Immature natural killer cell (primary cell): ENCODE data around the gene FBN2. TPM values are rescaled to one million over a fixed set of nuclear protein-coding genes. Genes with fewer than 3 reads are reported as not detected.

Source experiments
- DNase-seq, 3 donors: peaks; one replicate each; pipeline ENCODE4 v3.0.0; 2022; ENCODE audit warnings: mixed read lengths in 1 of 3
- H3K27ac Mint-ChIP-seq, 6 donors: one replicate each; pipeline ENCODE4 v1.8.0; 2020; ENCODE audit warnings: mixed read lengths in 6 of 6, mild to moderate bottlenecking in 5 of 6, inconsistent platforms in 4 of 6, moderate library complexity in 3 of 6
- H3K27me3 Mint-ChIP-seq, 3 donors: one replicate each; pipeline ENCODE4 v1.8.0; 2020 to 2021; ENCODE audit warnings: low read depth in 3 of 3, mild to moderate bottlenecking in 3 of 3, mixed read lengths in 3 of 3, moderate library complexity in 3 of 3, inconsistent platforms in 1 of 3
- H3K36me3 Mint-ChIP-seq, 3 donors: one replicate each; pipeline ENCODE4 v1.8.0; 2020; ENCODE audit warnings: mixed read lengths in 3 of 3, inconsistent platforms in 2 of 3, mild to moderate bottlenecking in 2 of 3
- H3K4me1 Mint-ChIP-seq, 2 donors: one replicate each; pipeline ENCODE4 v1.8.0; 2020; ENCODE audit warnings: inconsistent platforms in 2 of 2, mild to moderate bottlenecking in 2 of 2, mixed read lengths in 2 of 2, moderate library complexity in 1 of 2
- H3K4me3 Mint-ChIP-seq, 5 donors: one replicate each; pipeline ENCODE4 v1.8.0; 2020; ENCODE audit warnings: mild to moderate bottlenecking in 5 of 5, mixed read lengths in 5 of 5, inconsistent platforms in 3 of 5, moderate library complexity in 3 of 5
- H3K9me3 Mint-ChIP-seq, 6 donors: one replicate each; pipeline ENCODE4 v1.8.0; 2020; ENCODE audit warnings: mild to moderate bottlenecking in 6 of 6, mixed read lengths in 6 of 6, inconsistent platforms in 4 of 6, moderate library complexity in 3 of 6
- polyA plus RNA-seq, 3 donors: library from polyadenylated mRNA; unstranded; fragments of 300-500 nt; fragmentation: Illumina TruSeq; gene quantifications; one replicate each; pipeline ENCODE4 v1.2.3, GENCODE V29; 2021

FBN2 gene
- polyA plus RNA-seq, 3 donors from 2014 or later = not detected

DNA sequence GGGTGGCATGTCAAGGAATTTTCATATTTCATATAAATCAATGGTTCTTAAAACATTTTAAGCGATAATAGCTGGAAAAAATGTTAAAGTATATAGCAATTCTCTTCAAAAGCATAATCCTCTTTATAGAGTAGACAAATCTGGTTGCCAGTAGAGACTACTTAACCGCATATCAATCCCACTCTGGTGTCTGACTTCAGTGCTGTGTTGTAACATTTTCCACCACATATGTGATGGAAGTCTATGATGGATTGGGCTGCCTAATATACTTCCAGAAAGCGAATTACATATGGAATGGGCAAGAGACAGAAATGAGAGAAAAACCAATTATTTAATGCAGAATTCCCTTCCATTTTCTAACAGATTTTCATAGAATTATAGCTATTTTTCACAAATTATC is 54.3 kb downstream of the FBN2 start:
- peaks cover 0 to 1% (median 0%) of the 10 kb centered on the region in 3 donors for H3K27me3 Mint-ChIP-seq
- H3K9me3 Mint-ChIP-seq = peaks cover 0 to 15% (median 4%) of the 10 kb centered on the region in 6 donors
- no peak overlapping the region for H3K4me3 Mint-ChIP-seq
- no peak for DNase-seq
- no peaks in the 10 kb centered on the region for H3K4me1 Mint-ChIP-seq
- H3K36me3 Mint-ChIP-seq = no peaks in the 10 kb centered on the region
- H3K27ac Mint-ChIP-seq = no peak overlapping the region

DNA sequence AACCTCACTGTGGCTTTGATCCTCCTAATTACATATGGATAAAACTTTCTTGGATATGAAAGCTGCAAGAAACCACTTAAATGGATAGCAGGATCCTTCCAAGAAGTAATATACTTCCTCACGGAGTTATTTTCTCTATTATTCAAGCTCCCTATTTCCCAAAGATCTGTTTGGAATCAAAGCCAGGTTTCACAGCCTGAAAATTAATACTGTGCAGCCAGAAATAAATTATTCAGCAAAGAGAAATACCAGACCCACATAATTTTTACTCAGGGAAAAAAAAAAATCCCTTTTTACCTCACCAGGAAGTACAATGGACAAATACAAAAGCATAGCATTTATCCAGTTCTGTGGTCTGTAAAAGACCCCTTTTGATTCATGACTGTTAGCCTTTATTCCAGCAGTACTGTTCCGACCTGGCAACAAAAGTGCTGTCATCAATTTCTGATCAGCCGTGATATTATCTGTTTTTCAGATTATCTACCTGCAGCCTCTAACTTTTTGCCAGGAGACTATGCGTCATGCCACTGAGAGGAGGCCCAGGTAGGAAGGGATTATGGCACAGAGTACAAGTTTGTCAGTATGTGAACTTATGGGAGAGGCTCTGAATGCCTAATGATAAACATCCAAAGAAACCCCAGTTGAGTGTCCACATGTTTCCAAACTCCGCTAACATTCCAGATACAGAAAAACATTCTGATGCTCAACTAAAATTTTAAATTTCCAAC is 57.0 kb downstream of the FBN2 start:
- no peak overlapping the region for H3K4me3 Mint-ChIP-seq
- no peaks in the 10 kb centered on the region for H3K36me3 Mint-ChIP-seq
- peaks cover 0 to 3% (median 1%) of the 10 kb centered on the region in 3 donors for H3K27me3 Mint-ChIP-seq
- no peak for DNase-seq
- no peaks in the 10 kb centered on the region for H3K4me1 Mint-ChIP-seq
- H3K27ac Mint-ChIP-seq = no peak overlapping the region
- peaks cover 1 to 11% (median 4%) of the 10 kb centered on the region in 6 donors for H3K9me3 Mint-ChIP-seq

DNA sequence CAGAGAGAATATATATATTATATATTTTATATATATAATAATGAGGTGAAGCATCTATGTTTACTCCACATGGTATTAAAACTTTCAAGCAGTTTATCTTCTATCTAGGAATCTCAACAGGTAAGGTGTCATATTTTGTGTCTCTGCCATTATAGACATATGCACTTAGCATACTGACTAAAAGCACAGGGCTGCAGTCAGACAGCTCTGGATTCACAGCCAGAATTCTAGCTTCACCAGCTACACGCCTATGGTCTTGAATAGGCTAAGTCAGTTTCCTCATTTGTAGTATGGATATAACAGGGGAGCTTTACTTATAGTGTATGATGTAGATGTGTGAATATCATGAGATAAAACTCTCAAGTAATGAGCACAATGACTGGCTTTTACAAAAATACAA is 57.9 kb downstream of the FBN2 start:
- H3K9me3 Mint-ChIP-seq = peaks cover 0 to 11% (median 4%) of the 10 kb centered on the region in 6 donors
- H3K27me3 Mint-ChIP-seq = peaks cover 0 to 3% (median 1%) of the 10 kb centered on the region in 3 donors
- H3K4me1 Mint-ChIP-seq = no peaks in the 10 kb centered on the region
- no peak for DNase-seq
- no peak overlapping the region for H3K27ac Mint-ChIP-seq
- no peak overlapping the region for H3K4me3 Mint-ChIP-seq
- H3K36me3 Mint-ChIP-seq = no peaks in the 10 kb centered on the region

DNA sequence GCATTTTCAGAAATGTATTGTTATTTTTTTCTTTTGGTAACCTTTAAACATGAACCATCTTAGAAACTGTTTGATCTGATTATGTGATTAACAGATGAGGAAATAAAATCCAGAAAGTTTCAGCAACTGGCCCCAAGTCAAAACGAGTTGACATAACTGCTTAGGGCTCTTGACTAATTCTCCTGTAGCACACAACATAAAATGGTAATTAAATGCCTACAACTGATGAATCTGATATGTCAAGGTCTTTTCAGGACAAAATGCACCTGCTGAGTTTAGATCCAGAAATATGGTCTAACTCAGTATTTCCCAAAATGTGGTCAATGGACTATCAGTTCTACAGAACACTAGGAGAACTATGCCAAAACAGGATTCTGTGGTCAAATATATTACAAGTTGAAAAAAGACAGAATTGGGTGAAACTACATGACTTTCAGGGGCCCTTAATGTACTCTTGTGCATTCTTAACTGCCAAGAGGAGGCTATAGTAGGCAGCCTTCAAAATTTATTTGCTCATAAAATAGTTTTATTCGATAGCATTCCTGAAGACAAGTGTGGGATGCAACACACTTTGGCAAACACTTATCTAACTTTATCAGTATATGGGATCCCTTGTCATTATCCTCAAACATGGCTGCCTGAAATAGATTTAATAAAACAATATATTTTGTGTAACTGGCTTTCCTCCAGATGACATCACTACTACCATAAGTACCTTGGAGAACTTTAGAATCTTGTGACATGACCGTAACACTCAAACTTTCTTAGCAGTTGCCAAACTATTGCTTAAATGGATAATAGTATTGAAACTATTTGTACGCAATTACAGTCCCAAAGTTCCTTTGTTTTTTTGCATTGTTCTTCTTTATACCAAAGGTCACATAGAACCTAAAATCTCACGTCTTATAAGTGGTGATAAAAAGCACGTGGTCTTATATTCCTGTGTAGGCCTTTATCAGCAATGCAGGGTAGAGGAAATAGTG is 59.4 kb downstream of the FBN2 start:
- Mint-ChIP-seq H3K27ac (no peak overlapping the region), H3K9me3 (peaks cover 0 to 11% (median 7%) of the 10 kb centered on the region in 6 donors), H3K4me1 (no peaks in the 10 kb centered on the region), H3K36me3 (no peaks in the 10 kb centered on the region), H3K27me3 (peaks cover 0 to 3% (median 1%) of the 10 kb centered on the region in 3 donors), H3K4me3 (no peak overlapping the region)
- DNase-seq = no peak

DNA sequence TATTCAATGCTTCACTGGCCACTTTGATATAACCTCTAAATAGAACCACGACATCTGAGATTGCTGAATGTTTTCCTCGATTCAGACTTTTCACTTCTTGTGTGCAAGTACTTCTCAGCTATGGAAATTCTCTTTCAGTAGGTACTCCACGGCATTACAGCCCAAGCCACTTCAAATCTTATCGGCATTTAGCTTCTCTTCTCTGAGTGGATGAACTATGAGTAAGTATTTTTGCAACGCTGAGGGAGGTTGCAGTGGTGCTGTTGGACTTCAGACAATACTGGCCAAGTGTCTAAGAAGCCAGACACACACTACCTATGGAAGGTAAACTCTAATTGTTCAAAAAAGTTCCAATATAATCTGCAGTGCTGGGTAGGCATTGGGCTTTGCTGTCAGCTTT is 60.1 kb downstream of the FBN2 start:
- Mint-ChIP-seq H3K4me3 (no peak overlapping the region), H3K27me3 (peaks cover 0 to 3% (median 1%) of the 10 kb centered on the region in 3 donors)
- no peak for DNase-seq

DNA sequence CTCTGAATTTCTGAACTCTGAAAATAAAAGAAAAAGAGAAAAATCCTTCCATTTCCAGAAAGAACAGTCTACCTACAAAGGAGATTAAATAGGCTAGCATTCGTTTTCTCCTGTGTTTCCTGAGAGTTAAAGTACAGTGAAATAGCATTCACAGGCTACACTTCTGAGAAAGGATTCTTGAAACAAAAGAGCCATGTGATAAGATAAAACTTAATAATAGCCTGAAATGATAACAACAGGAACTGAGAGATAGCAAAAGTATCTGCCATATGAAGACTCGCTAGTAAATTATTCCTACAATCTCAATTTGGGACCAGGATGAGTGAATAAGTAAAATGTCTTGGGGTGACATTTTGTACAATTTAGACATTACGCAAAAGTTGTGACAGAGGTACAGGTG is 62.4 kb downstream of the FBN2 start:
- no peak for DNase-seq
- Mint-ChIP-seq H3K9me3 (peaks cover 0 to 17% (median 6%) of the 10 kb centered on the region in 6 donors), H3K27ac (no peak overlapping the region), H3K4me3 (no peak overlapping the region), H3K27me3 (peaks cover 0 to 3% (median 1%) of the 10 kb centered on the region in 3 donors), H3K36me3 (no peaks in the 10 kb centered on the region), H3K4me1 (no peaks in the 10 kb centered on the region)

More for the DNA sequence above, 60.1 kb downstream of the FBN2 start:
- no peaks in the 10 kb centered on the region for H3K36me3 Mint-ChIP-seq
- H3K9me3 Mint-ChIP-seq = peaks cover 0 to 14% (median 7%) of the 10 kb centered on the region in 6 donors
- H3K4me1 Mint-ChIP-seq = no peaks in the 10 kb centered on the region
- no peak overlapping the region for H3K27ac Mint-ChIP-seq

DNA sequence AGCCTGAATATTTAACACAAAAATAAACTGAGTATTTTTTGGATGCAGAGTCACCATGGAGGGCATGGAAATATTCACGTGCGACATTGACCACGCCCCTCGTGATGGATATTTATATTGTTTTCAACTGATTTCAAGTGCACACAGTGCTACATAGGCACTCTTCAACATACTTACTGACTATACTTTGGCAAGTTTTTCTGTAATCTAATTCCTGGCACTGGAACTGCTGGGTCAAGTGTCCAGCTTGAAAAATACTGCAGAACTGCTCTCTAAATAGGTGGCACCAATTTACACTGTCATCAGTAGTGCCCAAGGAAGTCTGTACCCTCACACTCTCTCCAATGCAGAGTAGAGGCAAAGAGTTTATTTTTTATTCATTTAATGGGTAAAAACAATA is 65.1 kb downstream of the FBN2 start:
- DNase-seq = no peak
- Mint-ChIP-seq H3K9me3 (peaks cover 3 to 39% (median 12%) of the 10 kb centered on the region in 6 donors), H3K4me1 (no peaks in the 10 kb centered on the region), H3K4me3 (no peak overlapping the region), H3K27me3 (peaks cover 2 to 3% (median 2%) of the 10 kb centered on the region in 3 donors), H3K27ac (no peak overlapping the region), H3K36me3 (no peaks in the 10 kb centered on the region)

DNA sequence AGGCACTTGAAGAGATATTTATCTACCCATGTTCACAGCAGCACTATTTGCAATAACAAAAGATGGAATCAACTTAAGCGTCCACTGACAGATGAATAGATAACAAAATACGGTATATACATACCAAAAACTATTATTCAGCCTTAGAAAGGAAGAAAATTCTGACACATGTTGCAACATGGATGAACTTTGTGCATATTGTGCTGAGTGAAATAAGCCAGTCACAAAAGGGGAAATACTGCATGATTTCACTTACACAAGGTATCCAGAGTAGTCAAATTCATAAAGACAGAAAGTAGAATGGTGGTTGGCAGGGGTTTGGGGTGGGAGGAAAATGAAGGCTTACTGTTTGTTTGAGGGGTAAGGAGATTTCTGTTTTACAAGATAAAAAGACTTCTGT is 66.0 kb downstream of the FBN2 start:
- Mint-ChIP-seq H3K36me3 (no peaks in the 10 kb centered on the region), H3K4me3 (no peak overlapping the region), H3K27me3 (peaks cover 2 to 3% (median 2%) of the 10 kb centered on the region in 3 donors), H3K27ac (no peak overlapping the region), H3K4me1 (no peaks in the 10 kb centered on the region), H3K9me3 (peaks cover 3 to 39% (median 12%) of the 10 kb centered on the region in 6 donors)
- no peak for DNase-seq

DNA sequence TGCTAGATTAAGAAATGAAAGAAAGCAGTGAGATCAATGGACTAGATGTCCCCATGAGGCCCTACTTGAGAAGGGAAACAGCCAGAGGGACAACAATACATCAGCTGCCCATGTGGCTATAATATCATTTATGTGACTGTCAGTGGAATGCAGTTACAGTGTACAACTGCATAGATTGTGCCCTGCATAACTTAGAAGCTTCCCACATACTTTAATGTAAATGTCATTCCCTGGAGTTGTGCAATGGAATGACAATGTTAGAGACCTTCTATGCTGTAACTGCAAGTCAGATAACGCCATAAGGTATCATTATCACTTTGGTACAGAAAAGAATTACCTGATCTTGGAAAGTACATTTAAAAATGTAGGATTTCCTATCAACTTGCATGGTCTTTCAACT is 67.4 kb downstream of the FBN2 start:
- Mint-ChIP-seq H3K36me3 (no peaks in the 10 kb centered on the region), H3K9me3 (peaks cover 3 to 32% (median 11%) of the 10 kb centered on the region in 6 donors), H3K27ac (no peak overlapping the region), H3K27me3 (peaks cover 0 to 2% (median 2%) of the 10 kb centered on the region in 3 donors), H3K4me3 (no peak overlapping the region), H3K4me1 (no peaks in the 10 kb centered on the region)
- no peak for DNase-seq

DNA sequence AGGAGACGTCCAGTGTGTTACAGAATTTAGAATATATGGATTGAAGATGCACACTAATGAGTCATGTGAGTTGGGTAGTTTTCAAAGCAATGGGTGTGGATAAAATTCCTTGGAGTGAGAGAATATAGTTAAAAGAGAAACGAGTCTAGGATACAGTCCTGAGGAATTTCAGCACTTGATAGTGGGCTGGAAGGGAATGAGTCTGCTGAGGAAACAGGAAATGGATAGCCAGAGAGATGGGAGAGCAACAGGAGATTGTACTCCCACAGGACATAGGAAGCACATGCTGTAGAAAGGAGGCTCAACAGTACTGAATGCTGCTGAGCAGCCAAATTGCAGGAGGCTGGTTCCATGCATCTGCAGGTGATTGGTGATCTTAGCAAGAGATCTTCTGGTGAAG is 68.1 kb downstream of the FBN2 start:
- H3K4me3 Mint-ChIP-seq = no peak overlapping the region
- DNase-seq = no peak
- H3K9me3 Mint-ChIP-seq = peaks cover 3 to 30% (median 11%) of the 10 kb centered on the region in 6 donors
- H3K27me3 Mint-ChIP-seq = peaks cover 0 to 2% (median 2%) of the 10 kb centered on the region in 3 donors
- no peaks in the 10 kb centered on the region for H3K36me3 Mint-ChIP-seq
- H3K27ac Mint-ChIP-seq = no peak overlapping the region
- H3K4me1 Mint-ChIP-seq = no peaks in the 10 kb centered on the region

DNA sequence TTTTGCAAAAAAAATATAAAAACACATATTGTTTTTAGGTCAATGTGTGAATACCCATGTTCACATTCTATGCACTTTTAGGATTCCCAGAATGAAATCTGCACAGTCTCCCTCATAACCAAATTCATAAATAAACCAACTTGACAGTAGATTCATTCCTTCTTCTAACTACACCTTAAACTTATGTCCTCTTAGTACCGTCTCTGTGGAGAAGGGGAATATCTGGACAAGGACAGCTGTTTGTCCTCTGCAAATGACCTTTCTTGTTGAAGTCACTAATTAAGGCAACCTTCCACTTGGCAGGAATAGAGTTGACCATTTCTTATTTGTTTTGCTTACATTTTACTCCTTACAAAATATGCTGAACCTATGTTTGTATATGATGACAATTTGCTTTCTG is 71.1 kb downstream of the FBN2 start:
- DNase-seq = no peak
- no peaks in the 10 kb centered on the region for H3K4me1 Mint-ChIP-seq
- peaks cover 3 to 24% (median 10%) of the 10 kb centered on the region in 6 donors for H3K9me3 Mint-ChIP-seq
- H3K36me3 Mint-ChIP-seq = no peaks in the 10 kb centered on the region
- no peak overlapping the region for H3K27ac Mint-ChIP-seq
- no peak overlapping the region for H3K4me3 Mint-ChIP-seq
- peaks cover 0 to 2% (median 2%) of the 10 kb centered on the region in 3 donors for H3K27me3 Mint-ChIP-seq

DNA sequence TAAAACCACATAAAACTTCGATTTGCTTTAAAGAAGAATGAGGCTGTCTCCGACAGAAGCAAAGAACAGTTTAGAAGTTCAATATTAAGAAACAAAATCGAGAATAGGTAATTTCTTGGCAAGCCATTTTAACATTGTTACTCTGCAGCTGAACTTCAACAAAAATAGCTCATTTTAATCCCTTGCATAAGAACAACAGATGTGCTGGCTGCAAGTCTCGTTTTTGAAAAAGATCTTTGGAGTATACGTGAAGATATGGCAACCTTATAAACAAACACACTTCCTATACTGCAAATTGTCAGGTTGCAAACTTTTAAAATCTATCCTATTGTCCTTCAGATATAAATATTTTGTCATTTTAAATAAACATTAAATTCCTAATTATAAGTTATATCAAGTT is 71.5 kb downstream of the FBN2 start:
- Mint-ChIP-seq H3K4me3 (no peak overlapping the region), H3K27me3 (peaks cover 0 to 3% (median 2%) of the 10 kb centered on the region in 3 donors), H3K9me3 (peaks cover 3 to 22% (median 10%) of the 10 kb centered on the region in 6 donors)

DNA sequence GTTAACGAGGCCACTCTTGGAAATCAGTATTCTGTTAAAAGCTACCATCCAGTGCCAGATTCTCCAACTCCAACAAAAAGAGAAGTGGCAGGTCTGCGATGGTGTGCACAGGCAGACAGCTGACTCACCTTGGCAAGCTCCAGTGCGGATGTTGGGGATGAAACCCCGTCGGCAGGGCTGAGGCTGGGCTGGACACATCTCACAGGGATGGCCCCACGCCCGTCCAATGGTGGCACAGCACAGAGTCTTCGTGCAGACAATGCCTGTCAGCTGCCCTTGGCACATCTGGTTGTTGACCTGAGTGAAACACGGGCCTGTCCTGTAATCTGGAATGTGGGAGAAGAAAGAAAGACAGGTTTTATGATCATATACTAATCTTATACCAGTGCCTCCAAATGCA is 73.4 kb downstream of the FBN2 start:
- Mint-ChIP-seq H3K27ac (no peak overlapping the region), H3K4me3 (no peak overlapping the region), H3K27me3 (peaks cover 0 to 2% (median 2%) of the 10 kb centered on the region in 3 donors), H3K36me3 (no peaks in the 10 kb centered on the region), H3K4me1 (no peaks in the 10 kb centered on the region), H3K9me3 (peaks cover 3 to 28% (median 11%) of the 10 kb centered on the region in 6 donors)
- DNase-seq = no peak

More for the DNA sequence above, 71.5 kb downstream of the FBN2 start:
- no peak overlapping the region for H3K27ac Mint-ChIP-seq
- DNase-seq = no peak
- H3K4me1 Mint-ChIP-seq = no peaks in the 10 kb centered on the region
- no peaks in the 10 kb centered on the region for H3K36me3 Mint-ChIP-seq

DNA sequence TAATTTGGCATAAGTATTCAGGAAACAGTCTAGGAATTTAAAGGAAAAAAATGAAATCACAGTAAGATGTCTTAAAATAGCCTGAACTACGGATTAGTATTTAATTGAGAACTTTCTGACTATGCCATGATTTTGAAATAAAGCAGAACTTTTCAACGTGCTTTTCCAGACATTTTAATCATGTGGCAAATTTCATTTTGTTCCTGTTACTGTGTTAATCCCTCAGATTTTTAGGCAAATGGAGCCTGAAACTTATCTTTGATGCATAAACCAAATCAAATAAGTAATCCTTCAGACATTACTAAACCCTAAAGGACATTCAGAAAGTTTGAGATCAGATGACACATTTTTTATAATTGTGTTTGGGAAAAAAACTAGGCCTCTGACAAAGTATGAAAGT is 75.7 kb downstream of the FBN2 start:
- Mint-ChIP-seq H3K4me1 (no peaks in the 10 kb centered on the region), H3K9me3 (peaks cover 3 to 30% (median 20%) of the 10 kb centered on the region in 6 donors), H3K27me3 (peaks cover 0 to 2% (median 0%) of the 10 kb centered on the region in 3 donors), H3K4me3 (no peak overlapping the region), H3K36me3 (no peaks in the 10 kb centered on the region), H3K27ac (no peak overlapping the region)
- DNase-seq = no peak
